ENCODE results near the gene CIT.

Gene CIT

GRCh38 chr12:119826661-119827445 is 50.3 kb downstream of the CIT start:
- FAIRE-seq (no peak), DNase-seq (ENCODE audit: insufficient read length, low spot score) (no peak)
- no peak for TF ChIP-seq CTCF (IDR thresholded peaks at IDR 0.05; ENCODE audit: insufficient read depth, missing control alignments)

GRCh38 chr12:119825262-119825661 is 51.9 kb downstream of the CIT start:
- DNase-seq (ENCODE audit: insufficient read length, low spot score), result no peak
- no peak for FAIRE-seq
- TF ChIP-seq CTCF (IDR thresholded peaks at IDR 0.05; ENCODE audit: insufficient read depth, missing control alignments), result no peak

GRCh38 chr12:119822046-119822445 is 55.1 kb downstream of the CIT start:
- FAIRE-seq, result no peak
- TF ChIP-seq CTCF (IDR thresholded peaks at IDR 0.05; ENCODE audit: insufficient read depth, missing control alignments), result no peak
- DNase-seq (ENCODE audit: insufficient read length, low spot score), result no peak

GRCh38 chr12:119819322-119819721 is 57.8 kb downstream of the CIT start:
- FAIRE-seq, result no peak
- TF ChIP-seq CTCF (IDR thresholded peaks at IDR 0.05; ENCODE audit: insufficient read depth, missing control alignments), result no peak
- no peak for DNase-seq (ENCODE audit: insufficient read length, low spot score)

- no peak for DNase-seq (ENCODE audit: insufficient read length, low spot score)
- no peak for TF ChIP-seq CTCF (IDR thresholded peaks at IDR 0.05; ENCODE audit: insufficient read depth, missing control alignments)
- no peak for FAIRE-seq
Observed at GRCh38 chr12:119817546-119818343, 59.4 kb downstream of the CIT start.

- FAIRE-seq (no peak), DNase-seq (ENCODE audit: insufficient read length, low spot score) (no peak)
- no peak for TF ChIP-seq CTCF (IDR thresholded peaks at IDR 0.05; ENCODE audit: insufficient read depth, missing control alignments)
Observed at GRCh38 chr12:119809023-119809422, 68.1 kb downstream of the CIT start.

GRCh38 chr12:119808441-119808840 is 68.7 kb downstream of the CIT start:
- no peak for TF ChIP-seq CTCF (IDR thresholded peaks at IDR 0.05; ENCODE audit: insufficient read depth, missing control alignments)
- no peak for DNase-seq (ENCODE audit: insufficient read length, low spot score)
- FAIRE-seq, result no peak
